ENCODE results near the gene PTH1R. TPM values are rescaled to one million over a fixed set of nuclear protein-coding genes. Genes with fewer than 3 reads are reported as not detected.

Gene PTH1R
- total and polyA plus RNA-seq, 12 donors: 1.5 to 89.8 (median 4.2) TPM

- intact Hi-C loops (cut with DNase I): no loop called here
- TF ChIP-seq CTCF (IDR thresholded peaks at IDR 0.05): no peak
- Histone ChIP-seq H3K4me1 (peaks cover 0 to 23% (median 19%) of the 10 kb centered on the region in 9 donors), H3K27me3 (peaks cover 0 to 20% (median 11%) of the 10 kb centered on the region in 7 donors), H3K36me3 (no peaks in the 10 kb centered on the region), H3K27ac (no peak overlapping the region), H3K9me3 (no peaks in the 10 kb centered on the region), H3K4me3 (no peak overlapping the region)
- DNase-seq (no peak), ATAC-seq (no peak)
- WGBS, 2 donors: 83 to 97% methylated on average over 3 of the region's 3 CpGs
These were observed 23.5 kb downstream of the PTH1R start for GRCh38 chr3:46901061-46901460.

GRCh38 chr3:46901591-46902187 is 24.2 kb downstream of the PTH1R start:
- no peak for DNase-seq
- Histone ChIP-seq H3K27ac (no peak overlapping the region), H3K9me3 (no peaks in the 10 kb centered on the region), H3K27me3 (peaks cover 0 to 20% (median 11%) of the 10 kb centered on the region in 7 donors), H3K36me3 (no peaks in the 10 kb centered on the region), H3K4me1 (peaks cover 0 to 23% (median 15%) of the 10 kb centered on the region in 9 donors), H3K4me3 (no peak overlapping the region)
- 95% methylated on average over 17 of the region's 17 CpGs for WGBS, 2 donors
- ATAC-seq: no peak
- intact Hi-C loops (cut with DNase I): no loop called here
- TF ChIP-seq CTCF (IDR thresholded peaks at IDR 0.05): no peak

GRCh38 chr3:46902188-46902631 is 24.7 kb downstream of the PTH1R start:
- intact Hi-C loops (cut with DNase I): no loop called here
- H3K4me1 ChIP-seq: peaks cover 0 to 23% (median 15%) of the 10 kb centered on the region in 9 donors
- no peaks in the 10 kb centered on the region for H3K9me3 ChIP-seq
- no peak for ATAC-seq
- no peak for DNase-seq
- no peak overlapping the region for H3K27ac ChIP-seq
- no peaks in the 10 kb centered on the region for H3K36me3 ChIP-seq
- peaks cover 0 to 20% (median 11%) of the 10 kb centered on the region in 7 donors for H3K27me3 ChIP-seq
- H3K4me3 ChIP-seq: no peak overlapping the region
- WGBS, 2 donors: 93 to 94% methylated on average over 15 of the region's 15 CpGs
- no peak for TF ChIP-seq CTCF (IDR thresholded peaks at IDR 0.05)

GRCh38 chr3:46903341-46904302 is 26.1 kb downstream of the PTH1R start:
- Histone ChIP-seq H3K9me3 (no peaks in the 10 kb centered on the region), H3K4me1 (peaks cover 4 to 26% (median 16%) of the 10 kb centered on the region in 9 donors), H3K36me3 (no peaks in the 10 kb centered on the region), H3K4me3 (no peak overlapping the region), H3K27me3 (peaks cover 0 to 9% (median 2%) of the 10 kb centered on the region in 7 donors), H3K27ac (no peak overlapping the region)
- DNase-seq: no peak
- WGBS, 2 donors: 78 to 79% methylated on average over 21 of the region's 21 CpGs
- intact Hi-C loops (cut with DNase I): no loop called here
- no peak for TF ChIP-seq CTCF (IDR thresholded peaks at IDR 0.05)
- ATAC-seq: no peak
